OCI-LY7 (cell line): ENCODE data around the gene SPECC1. TPM values are rescaled to one million over a fixed set of nuclear protein-coding genes. Genes with fewer than 3 reads are reported as not detected.
"Not testable (repeated sequence)": the region's sequence is repeated elsewhere in the genome, so short reads cannot be mapped to it uniquely, and the experiment has no call there.

Source experiments
- Bru-seq: library from RNA; stranded (reverse); fragments of 400-500 nt; gene quantifications from one replicate; lab custom pipeline; 2021; lab: Mats Ljungman, UMichigan
- BruChase-seq, 2 experiments: library from RNA; stranded (reverse); fragments of 400-500 nt; gene quantifications; one replicate each; lab custom pipeline; 2021; lab: Mats Ljungman, UMichigan
- BruUV-seq: library from RNA; stranded (reverse); fragments of 400-500 nt; replicated peaks from 2 replicates; lab custom pipeline; 2021; lab: Mats Ljungman, UMichigan
- CTCF ChIA-PET: fragments of 300-600 bp; sonication (Branson Sonifier 250); formaldehyde crosslinking; loops from one replicate; lab custom pipeline; 2022; ENCODE audit warnings: antibody characterized with exemption; ENCODE audit not compliant: unreplicated experiment; lab: Charles Lee
- POLR2A ChIA-PET: fragments of 300-600 bp; sonication (Branson Sonifier 250); formaldehyde crosslinking; loops from one replicate; lab custom pipeline; 2022; ENCODE audit warnings: antibody characterized with exemption; lab: Charles Lee
- DNase-seq: peaks from one replicate; pipeline ENCODE4 v3.0.0-alpha.2; 2015; ENCODE audit warnings: low spot score
- H2AFZ ChIP-seq: fragments of 200-600 bp; sonication (generic), shearing (Covaris generic); 2 replicates; pipeline ENCODE4 v1.6.1; 2014; ENCODE audit warnings: mild to moderate bottlenecking, antibody characterized with exemption, low read length, moderate library complexity
- H3K27ac ChIP-seq: fragments of 200-600 bp; sonication (generic); 2 replicates; pipeline ENCODE4 v1.5.1; 2014; ENCODE audit warnings: mixed run types, low read depth, mild to moderate bottlenecking, moderate library complexity, low read length, inconsistent platforms; ENCODE audit not compliant: poor library complexity, severe bottlenecking
- H3K36me3 ChIP-seq: fragments of 200-600 bp; sonication (generic); 2 replicates; pipeline ENCODE4 v1.6.1; 2014; ENCODE audit warnings: mild to moderate bottlenecking, antibody characterized with exemption, low read length, moderate library complexity, mixed read lengths; ENCODE audit not compliant: insufficient read depth
- H3K4me1 ChIP-seq: fragments of 200-600 bp; sonication (generic); 2 replicates; pipeline ENCODE4 v1.5.1; 2014; ENCODE audit warnings: mild to moderate bottlenecking, low read length; ENCODE audit not compliant: insufficient read depth, poor library complexity, severe bottlenecking
- H3K4me2 ChIP-seq: fragments of 200-600 bp; sonication (generic); 2 replicates; pipeline ENCODE4 v1.6.1; 2014; ENCODE audit warnings: mild to moderate bottlenecking, low read length
- H3K4me3 ChIP-seq: fragments of 200-600 bp; sonication (generic); 2 replicates; pipeline ENCODE4 v1.5.1; 2014; ENCODE audit warnings: mild to moderate bottlenecking, low read depth, low read length; ENCODE audit not compliant: poor library complexity, severe bottlenecking
- H3K79me2 ChIP-seq: fragments of 200-600 bp; sonication (generic); 2 replicates; pipeline ENCODE4 v1.6.1; 2016; ENCODE audit warnings: low read depth, mild to moderate bottlenecking, low read length, moderate library complexity, mixed read lengths; ENCODE audit not compliant: insufficient read depth
- H3K9me2 ChIP-seq: fragments of 200-600 bp; sonication (generic); 2 replicates; pipeline ENCODE4 v1.6.1; 2016; ENCODE audit warnings: mild to moderate bottlenecking, low read length, mixed read lengths; ENCODE audit not compliant: insufficient read depth
- H3K9me3 ChIP-seq: fragments of 200-600 bp; sonication (generic); 2 replicates; pipeline ENCODE4 v1.6.1; 2014; ENCODE audit warnings: mild to moderate bottlenecking, mixed run types, low read length, mixed read lengths
- H4K20me1 ChIP-seq: fragments of 200-600 bp; sonication (generic); 2 replicates; pipeline ENCODE4 v1.6.1; 2014; ENCODE audit warnings: mild to moderate bottlenecking, antibody characterized with exemption, low read length, moderate library complexity, mixed read lengths; ENCODE audit not compliant: insufficient read depth
- CTCF ChIP-seq: fragments of 200-600 bp; sonication (generic); conservative IDR thresholded peaks from 2 replicates; pipeline ENCODE4 v1.5.1; 2014; ENCODE audit warnings: mild to moderate bottlenecking, antibody characterized with exemption, low read length, moderate library complexity, mixed read lengths
- EZH2phosphoT487 ChIP-seq: fragments of 200-600 bp; sonication (generic); IDR thresholded peaks from 2 replicates; pipeline ENCODE4 v1.6.1; 2018; ENCODE audit warnings: low read depth, borderline replicate concordance, mild to moderate bottlenecking, mixed run types, antibody characterized with exemption, low read length, moderate library complexity, mixed read lengths
- intact Hi-C: fragments of 100-400 bp; cut with micrococcal nuclease; formaldehyde crosslinking; loops from one replicate; pipeline ENCODE4 v1.10.0; 2022; ENCODE audit not compliant: unreplicated experiment
- long read RNA-seq: library from polyadenylated mRNA; stranded (forward); transcript quantifications from one replicate; pipeline ENCODE4 v2.0.0, GENCODE V29; 2022
- total RNA-seq, 2 experiments: library from RNA; depleted of rRNA in 1 of 2; stranded (reverse); fragments of >200 nt in 1 of 2; shearing (Covaris generic) in 1 of 2; gene quantifications; 2 replicates each; pipeline ENCODE4 v1.2.3, GENCODE V29; 2014 to 2022

Gene SPECC1, protein sequence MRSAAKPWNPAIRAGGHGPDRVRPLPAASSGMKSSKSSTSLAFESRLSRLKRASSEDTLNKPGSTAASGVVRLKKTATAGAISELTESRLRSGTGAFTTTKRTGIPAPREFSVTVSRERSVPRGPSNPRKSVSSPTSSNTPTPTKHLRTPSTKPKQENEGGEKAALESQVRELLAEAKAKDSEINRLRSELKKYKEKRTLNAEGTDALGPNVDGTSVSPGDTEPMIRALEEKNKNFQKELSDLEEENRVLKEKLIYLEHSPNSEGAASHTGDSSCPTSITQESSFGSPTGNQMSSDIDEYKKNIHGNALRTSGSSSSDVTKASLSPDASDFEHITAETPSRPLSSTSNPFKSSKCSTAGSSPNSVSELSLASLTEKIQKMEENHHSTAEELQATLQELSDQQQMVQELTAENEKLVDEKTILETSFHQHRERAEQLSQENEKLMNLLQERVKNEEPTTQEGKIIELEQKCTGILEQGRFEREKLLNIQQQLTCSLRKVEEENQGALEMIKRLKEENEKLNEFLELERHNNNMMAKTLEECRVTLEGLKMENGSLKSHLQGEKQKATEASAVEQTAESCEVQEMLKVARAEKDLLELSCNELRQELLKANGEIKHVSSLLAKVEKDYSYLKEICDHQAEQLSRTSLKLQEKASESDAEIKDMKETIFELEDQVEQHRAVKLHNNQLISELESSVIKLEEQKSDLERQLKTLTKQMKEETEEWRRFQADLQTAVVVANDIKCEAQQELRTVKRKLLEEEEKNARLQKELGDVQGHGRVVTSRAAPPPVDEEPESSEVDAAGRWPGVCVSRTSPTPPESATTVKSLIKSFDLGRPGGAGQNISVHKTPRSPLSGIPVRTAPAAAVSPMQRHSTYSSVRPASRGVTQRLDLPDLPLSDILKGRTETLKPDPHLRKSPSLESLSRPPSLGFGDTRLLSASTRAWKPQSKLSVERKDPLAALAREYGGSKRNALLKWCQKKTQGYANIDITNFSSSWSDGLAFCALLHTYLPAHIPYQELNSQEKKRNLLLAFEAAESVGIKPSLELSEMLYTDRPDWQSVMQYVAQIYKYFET
- total RNA-seq (2014; rRNA removed; shearing (Covaris generic)): 0.47 and 0.64 TPM in 2 replicates
- total RNA-seq (2022): 2.8 and 5.8 TPM in 2 replicates
- Bru-seq, nascent RNA: percentile 31 among the genes with signal in this experiment
- percentile 34 among the genes with signal in this experiment for BruChase-seq, experiment 1, labeled RNA remaining after a 6-hour chase
- BruChase-seq, experiment 2, labeled RNA remaining after a 2-hour chase: percentile 31 among the genes with signal in this experiment
- long read RNA-seq, partial matches to known transcripts: 1 of 5 reads
- long read RNA-seq, other reads (novel, unspliced or antisense): 4 of 5 reads

- peak; percentile 75 for DNase-seq
- no peaks in the 10 kb centered on the region for H3K9me3 ChIP-seq
- ChIA-PET POLR2A (interaction anchor here (0.7 kb wide), 1 partner anchor 78 kb away, joined by 4 read pairs; no protein-coding TSS in a partner anchor), CTCF (no interaction called here)
- peaks cover 4% of the 10 kb centered on the region for H3K4me1 ChIP-seq
- H3K9me2 ChIP-seq: no peaks in the 10 kb centered on the region
- H3K36me3 ChIP-seq: no peaks in the 10 kb centered on the region
- peak within 1 kb of the TSS; percentile 90 for H2AFZ ChIP-seq
- no TSS peak for BruUV-seq
- peak within 1 kb of the TSS; percentile 69 for H3K4me3 ChIP-seq
- H4K20me1 ChIP-seq: no peaks in the 10 kb centered on the region
- no peaks in the 10 kb centered on the region for H3K79me2 ChIP-seq
- TF ChIP-seq CTCF (peak; percentile 87), EZH2phosphoT487 (no peak)
- intact Hi-C loops: loop anchor here (1.0 kb wide), 1 partner anchor 16 kb away; no protein-coding TSS in a partner anchor
- no peak within 1 kb of the TSS for H3K27ac ChIP-seq
- H3K4me2 ChIP-seq: peak within 1 kb of the TSS; percentile 85
Observed at GRCh38 chr17:20009302-20010098, at the start of gene SPECC1. SPECC1 (plus strand) TSS chr17:20009359; CDS start chr17:20096652, 87,293 bp downstream.

DNA sequence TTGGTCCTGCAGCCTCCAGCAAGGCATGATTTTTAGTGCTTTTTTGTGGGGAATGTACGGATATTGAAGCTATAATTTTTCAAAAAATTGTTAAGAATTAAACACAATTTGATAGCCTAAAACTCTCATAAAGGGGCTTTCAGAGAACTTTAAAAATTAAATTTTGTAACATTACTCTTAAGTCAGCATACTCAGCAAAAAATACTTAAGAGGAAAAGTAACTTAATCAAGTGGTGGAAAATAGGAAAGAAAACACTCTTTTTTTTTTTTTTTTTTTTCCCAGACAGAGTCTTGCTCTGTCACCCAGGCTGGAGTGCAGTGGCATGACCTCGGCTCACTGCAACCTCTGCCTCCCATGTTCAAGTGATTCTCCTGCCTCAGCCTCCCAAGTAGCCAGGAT lies 46.2 kb upstream of the SPECC1 start:
- H3K4me1 ChIP-seq, H3K9me2 ChIP-seq, H3K9me3 ChIP-seq, H3K27ac ChIP-seq, DNase-seq, BruUV-seq, H3K4me3 ChIP-seq, H3K4me2 ChIP-seq, intact Hi-C loops, CTCF ChIA-PET, H2AFZ ChIP-seq: not testable (repeated sequence)
- POLR2A ChIA-PET: interaction anchor here (0.7 to 0.9 kb wide), 4 partner anchors 18 to 89 kb away, joined by 4 to 7 read pairs (median 4); no protein-coding TSS in a partner anchor
- H4K20me1 ChIP-seq: peaks cover 14% of the 10 kb centered on the region
- peaks cover 97% of the 10 kb centered on the region for H3K36me3 ChIP-seq
- H3K79me2 ChIP-seq: peaks cover 50% of the 10 kb centered on the region; the same call in 1 of the 2 replicates
